ENCODE data around the gene HEXD.

Gene HEXD

DNA sequence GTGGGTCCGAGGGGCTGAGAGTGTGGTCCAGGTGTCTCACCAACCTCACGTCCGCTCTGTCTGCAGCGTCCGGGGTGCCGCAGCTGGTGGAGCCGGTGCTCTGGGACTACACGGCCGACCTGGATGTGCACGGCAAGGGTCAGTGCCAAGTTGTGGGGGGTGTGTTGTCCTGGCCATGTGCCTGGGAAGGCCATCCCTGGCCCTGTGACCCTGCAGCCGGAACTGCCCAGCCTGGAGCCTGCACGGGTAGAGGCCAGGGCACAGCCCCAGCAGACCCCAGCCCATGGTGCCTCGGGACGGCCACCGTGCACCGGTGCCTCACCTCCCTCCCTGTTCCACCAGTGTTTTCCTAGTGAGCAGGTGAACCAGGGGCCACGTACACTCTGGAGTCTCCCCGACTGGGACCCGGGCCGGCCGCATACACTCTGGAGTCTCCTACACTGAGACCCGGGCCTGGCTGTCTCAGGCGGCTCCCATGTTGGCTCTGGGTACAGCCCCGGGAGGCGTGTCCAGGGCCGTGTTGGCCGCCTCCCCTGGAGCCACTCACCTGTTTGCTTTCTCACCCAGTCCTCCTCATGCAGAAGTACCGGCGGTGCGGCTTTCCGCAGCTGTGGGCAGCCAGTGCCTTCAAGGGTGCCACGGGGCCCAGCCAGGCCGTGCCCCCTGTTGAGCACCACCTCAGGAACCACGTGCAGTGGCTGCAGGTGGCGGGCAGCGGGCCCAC is 18.6 kb downstream of the HEXD start:
- ChIA-PET POLR2A (no interaction called here), CTCF (no interaction called here)
- TF ChIP-seq, protein P1, sequence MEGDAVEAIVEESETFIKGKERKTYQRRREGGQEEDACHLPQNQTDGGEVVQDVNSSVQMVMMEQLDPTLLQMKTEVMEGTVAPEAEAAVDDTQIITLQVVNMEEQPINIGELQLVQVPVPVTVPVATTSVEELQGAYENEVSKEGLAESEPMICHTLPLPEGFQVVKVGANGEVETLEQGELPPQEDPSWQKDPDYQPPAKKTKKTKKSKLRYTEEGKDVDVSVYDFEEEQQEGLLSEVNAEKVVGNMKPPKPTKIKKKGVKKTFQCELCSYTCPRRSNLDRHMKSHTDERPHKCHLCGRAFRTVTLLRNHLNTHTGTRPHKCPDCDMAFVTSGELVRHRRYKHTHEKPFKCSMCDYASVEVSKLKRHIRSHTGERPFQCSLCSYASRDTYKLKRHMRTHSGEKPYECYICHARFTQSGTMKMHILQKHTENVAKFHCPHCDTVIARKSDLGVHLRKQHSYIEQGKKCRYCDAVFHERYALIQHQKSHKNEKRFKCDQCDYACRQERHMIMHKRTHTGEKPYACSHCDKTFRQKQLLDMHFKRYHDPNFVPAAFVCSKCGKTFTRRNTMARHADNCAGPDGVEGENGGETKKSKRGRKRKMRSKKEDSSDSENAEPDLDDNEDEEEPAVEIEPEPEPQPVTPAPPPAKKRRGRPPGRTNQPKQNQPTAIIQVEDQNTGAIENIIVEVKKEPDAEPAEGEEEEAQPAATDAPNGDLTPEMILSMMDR (IDR thresholded peaks at IDR 0.05; ENCODE audit: insufficient read depth, low read length, missing control alignments), result no peak
- DNase-seq (ENCODE audit: low read depth, low spot score), result no peak
- no peak overlapping the region for H3K4me3 ChIP-seq (ENCODE audit: low read depth, low read length)

DNA sequence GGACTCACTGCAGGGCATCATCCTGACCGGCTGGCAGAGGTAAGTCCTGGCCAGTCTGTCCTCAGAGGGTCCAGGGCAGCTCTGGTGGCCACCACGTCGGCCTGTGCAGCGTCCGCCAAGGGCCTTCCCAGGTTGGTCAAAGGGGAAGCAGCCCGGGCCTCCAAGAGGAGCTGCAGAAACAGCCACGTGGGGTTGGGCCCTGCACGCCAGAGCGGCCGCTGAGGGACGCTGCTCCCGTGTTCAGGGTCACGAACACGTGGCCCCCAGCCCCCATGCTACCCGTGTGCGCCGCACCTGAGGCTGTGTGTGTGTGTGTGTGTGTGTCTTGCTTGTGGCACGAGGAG is 19.1 kb downstream of the HEXD start:
- TF ChIP-seq, protein P1 (IDR thresholded peaks at IDR 0.05; ENCODE audit: insufficient read depth, low read length, missing control alignments), result no peak

DNA sequence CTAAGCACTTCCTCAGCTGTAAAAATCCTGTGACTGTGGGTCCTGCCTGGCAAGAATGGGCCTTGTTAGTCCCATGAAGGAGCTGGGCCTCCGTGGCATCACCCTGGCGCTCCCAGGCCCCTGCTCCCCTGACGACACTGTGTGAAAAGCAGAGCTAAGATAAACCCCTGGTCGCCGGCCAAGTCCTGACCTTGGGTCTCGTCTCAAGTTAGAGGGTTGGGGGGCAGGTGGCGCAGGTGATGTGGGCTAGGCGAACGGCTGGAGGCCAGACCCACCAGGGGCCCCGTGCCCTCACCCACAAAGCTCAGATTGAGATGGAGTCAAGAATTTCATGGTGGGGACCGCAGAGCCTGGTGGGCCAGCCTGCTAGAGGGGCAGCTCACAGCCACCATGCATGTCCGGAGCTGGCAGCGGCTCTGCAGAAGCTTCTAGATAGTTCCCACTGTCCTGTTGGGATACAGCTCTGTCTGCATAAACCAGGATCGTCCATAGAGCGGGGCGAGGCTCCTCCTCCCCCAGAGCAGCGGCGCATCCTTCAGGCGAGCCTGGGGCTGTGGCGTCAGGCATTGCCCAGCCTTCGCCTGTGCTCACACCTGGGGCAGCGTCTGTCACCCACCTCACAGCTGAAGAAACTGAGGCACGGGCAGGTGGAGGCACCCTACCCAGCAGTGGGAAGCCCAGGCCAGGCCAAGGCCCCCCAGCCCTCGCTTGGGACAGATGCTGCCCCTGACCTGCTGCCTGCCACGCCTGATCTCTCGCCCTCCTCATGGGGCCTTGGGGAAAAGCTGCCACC is 20.4 kb downstream of the HEXD start:
- POLR2A ChIA-PET, result no interaction called here
- DNase-seq (ENCODE audit: low read depth, low spot score), result no peak
- TF ChIP-seq, protein P1 (IDR thresholded peaks at IDR 0.05; ENCODE audit: insufficient read depth, low read length, missing control alignments), result no peak
- CTCF ChIA-PET, result interaction anchor here (1.4 to 1.6 kb wide), 2 partner anchors 9 to 13 kb away, joined by 3 to 5 read pairs; no protein-coding TSS in a partner anchor
- no peak overlapping the region for H3K4me3 ChIP-seq (ENCODE audit: low read depth, low read length)

More for the DNA sequence above, 19.1 kb downstream of the HEXD start:
- no peak for DNase-seq (ENCODE audit: low read depth, low spot score)
- H3K4me3 ChIP-seq (ENCODE audit: low read depth, low read length), result no peak overlapping the region
- ChIA-PET CTCF (interaction anchor here (1.4 kb wide), 1 partner anchor 8 kb away, joined by 3 read pairs; no protein-coding TSS in a partner anchor), POLR2A (no interaction called here)

DNA sequence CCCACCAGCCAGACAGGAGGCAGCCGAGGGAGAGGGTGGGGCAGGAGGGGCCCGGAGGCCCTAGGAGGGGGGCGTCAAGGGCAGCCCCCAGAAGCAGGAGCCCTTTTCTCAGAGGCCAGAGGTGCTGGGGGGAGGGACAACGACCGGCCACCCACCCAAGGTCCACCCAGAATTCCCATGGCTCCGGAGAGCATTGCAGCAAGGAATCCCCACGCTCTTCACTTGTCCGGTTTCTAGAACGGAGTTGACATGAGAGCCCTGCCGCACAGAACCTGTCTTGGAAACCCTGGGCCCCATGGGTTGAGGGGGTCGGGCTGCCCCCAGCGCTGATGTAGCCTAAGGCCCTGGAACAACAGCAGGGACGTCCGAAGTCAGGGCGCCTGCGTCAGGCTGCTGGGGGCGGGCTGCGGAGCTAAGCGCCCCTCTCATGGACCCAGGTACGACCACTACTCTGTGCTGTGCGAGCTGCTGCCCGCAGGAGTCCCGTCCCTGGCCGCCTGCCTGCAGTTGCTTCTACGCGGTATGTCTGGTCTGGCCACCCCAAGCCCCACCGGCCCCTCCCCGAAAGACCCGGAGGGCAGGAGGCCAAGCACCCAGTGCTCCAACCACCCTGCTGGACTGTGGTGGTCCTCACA is 21.2 kb downstream of the HEXD start:
- TF ChIP-seq, protein P1 (IDR thresholded peaks at IDR 0.05; ENCODE audit: insufficient read depth, low read length, missing control alignments), result no peak
- ChIA-PET CTCF (interaction anchor here (1.6 kb wide), 1 partner anchor 14 kb away, joined by 5 read pairs; no protein-coding TSS in a partner anchor), POLR2A (no interaction called here)
- DNase-seq (ENCODE audit: low read depth, low spot score), result no peak
- no peak overlapping the region for H3K4me3 ChIP-seq (ENCODE audit: low read depth, low read length)

DNA sequence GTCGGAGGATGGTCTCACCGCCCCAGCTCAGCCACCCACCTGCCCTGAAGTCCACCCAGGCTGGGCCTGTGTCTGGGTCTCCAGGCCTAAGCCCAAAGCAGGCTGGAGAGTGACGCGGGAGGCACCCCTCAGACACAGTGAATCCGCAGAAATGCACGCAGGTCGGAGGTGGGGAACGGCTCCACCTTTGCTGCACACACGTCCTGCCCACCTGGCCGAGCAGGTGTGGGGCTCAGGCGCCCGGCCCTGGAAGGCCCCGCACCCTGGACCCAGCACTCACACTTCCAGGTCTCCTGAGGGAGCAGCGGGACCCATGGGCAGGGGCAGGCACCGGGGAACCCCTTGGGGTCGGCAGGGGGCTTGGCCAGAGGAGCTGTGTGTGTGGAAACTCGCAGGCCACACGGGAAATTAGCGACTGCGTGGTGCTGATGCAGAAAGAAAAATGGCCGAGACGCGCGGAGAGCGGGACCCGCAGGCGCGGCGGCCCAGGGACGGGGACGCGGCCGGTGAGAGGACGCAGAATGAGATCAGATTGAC is 21.8 kb downstream of the HEXD start:
- no peak overlapping the region for H3K4me3 ChIP-seq (ENCODE audit: low read depth, low read length)
- no peak for DNase-seq (ENCODE audit: low read depth, low spot score)
- TF ChIP-seq, protein P1 (IDR thresholded peaks at IDR 0.05; ENCODE audit: insufficient read depth, low read length, missing control alignments), result no peak
- ChIA-PET CTCF (interaction anchor here (1.6 kb wide), 1 partner anchor 15 kb away, joined by 5 read pairs; no protein-coding TSS in a partner anchor), POLR2A (no interaction called here)

Measured in AG04449 (cell line).